Endodermal cell (in vitro differentiated cells): ENCODE measurements around the gene EEF1AKMT4. TPM values are rescaled to one million over a fixed set of nuclear protein-coding genes. Genes with fewer than 3 reads are reported as not detected.

ENCODE experiments used
- DNase-seq: peaks from one replicate; pipeline ENCODE4 v3.0.0-alpha.2; 2017
- H3K27ac ChIP-seq: 2 replicates; pipeline ENCODE4 v1.5.1; 2013; ENCODE audit warnings: mild to moderate bottlenecking, low read depth, low read length, moderate library complexity
- H3K27me3 ChIP-seq: 2 replicates; pipeline ENCODE4 v1.6.1; 2013; ENCODE audit warnings: mild to moderate bottlenecking, low read length, moderate library complexity; ENCODE audit not compliant: insufficient read depth, control insufficient read depth, poor library complexity, severe bottlenecking
- H3K36me3 ChIP-seq: 2 replicates; pipeline ENCODE4 v1.7.0; 2013; ENCODE audit warnings: mild to moderate bottlenecking, low read length, moderate library complexity; ENCODE audit not compliant: control insufficient read depth, insufficient read depth
- H3K4me1 ChIP-seq: one replicate; pipeline ENCODE4 v1.7.0; 2013; ENCODE audit warnings: low read length; ENCODE audit not compliant: control insufficient read depth, insufficient read depth
- H3K4me3 ChIP-seq: 2 replicates; pipeline ENCODE4 v1.5.1; 2013; ENCODE audit warnings: mild to moderate bottlenecking, low read length, moderate library complexity
- H3K9ac ChIP-seq: 2 replicates; pipeline ENCODE4 v1.6.1; 2013; ENCODE audit warnings: mild to moderate bottlenecking, low read length, moderate library complexity; ENCODE audit not compliant: poor library complexity, severe bottlenecking; ENCODE audit errors: extremely low read depth
- H3K9me3 ChIP-seq: 2 replicates; pipeline ENCODE4 v1.6.1; 2013; ENCODE audit warnings: mild to moderate bottlenecking, low read length, moderate library complexity; ENCODE audit not compliant: control insufficient read depth
- H3K27ac Mint-ChIP-seq: 2 replicates; pipeline ENCODE4 v1.8.0; 2020; ENCODE audit warnings: mixed read lengths
- H3K27me3 Mint-ChIP-seq: 2 replicates; pipeline ENCODE4 v1.8.0; 2021; ENCODE audit warnings: mild to moderate bottlenecking, mixed read lengths; ENCODE audit not compliant: insufficient read depth
- H3K36me3 Mint-ChIP-seq: 2 replicates; pipeline ENCODE4 v1.8.0; 2020; ENCODE audit warnings: low read depth, mixed read lengths
- H3K4me1 Mint-ChIP-seq: 2 replicates; pipeline ENCODE4 v1.8.0; 2020; ENCODE audit warnings: mixed read lengths
- H3K4me3 Mint-ChIP-seq: 2 replicates; pipeline ENCODE4 v1.8.0; 2020; ENCODE audit warnings: mild to moderate bottlenecking, moderate library complexity, mixed read lengths
- H3K9me3 Mint-ChIP-seq: 2 replicates; pipeline ENCODE4 v1.8.0; 2020; ENCODE audit warnings: mild to moderate bottlenecking, mixed read lengths
- whole genome bisulfite sequencing, 2 experiments: methylation state at CpG; one replicate each; pipeline versions ENCODE4 v1.1.5 to v1.1.7; 2013; ENCODE audit warnings: missing lambda C conversion rate in 2 of 2, mixed read lengths in 1 of 2; ENCODE audit not compliant: insufficient coverage in 1 of 2, insufficient read length in 1 of 2; 5-methylcytosine and 5-hydroxymethylcytosine counted together
- total RNA-seq, 2 donors: library from RNA; stranded (reverse); fragmentation: NEBNext Ultra II Directional in 1 of 2; extraction: Animal tissue kit (Norgen Biotek cat#: 25700) in 1 of 2; gene quantifications; 2 replicates in 1 of 2; 3 replicates in 1 of 2; pipeline ENCODE4 v1.2.1, GENCODE V29; 2021
- TF ChIP-seq, protein P1 (sequence below): fragments of 200-600 bp; sonication (generic); conservative IDR thresholded peaks from 2 replicates; pipeline ENCODE4 v1.5.0; 2021; ENCODE audit warnings: antibody characterized with exemption, mild to moderate bottlenecking

EEF1AKMT4 gene
- total RNA-seq, 2 donors from 2014 or later, result 4.5 to 5.2 TPM

DNA sequence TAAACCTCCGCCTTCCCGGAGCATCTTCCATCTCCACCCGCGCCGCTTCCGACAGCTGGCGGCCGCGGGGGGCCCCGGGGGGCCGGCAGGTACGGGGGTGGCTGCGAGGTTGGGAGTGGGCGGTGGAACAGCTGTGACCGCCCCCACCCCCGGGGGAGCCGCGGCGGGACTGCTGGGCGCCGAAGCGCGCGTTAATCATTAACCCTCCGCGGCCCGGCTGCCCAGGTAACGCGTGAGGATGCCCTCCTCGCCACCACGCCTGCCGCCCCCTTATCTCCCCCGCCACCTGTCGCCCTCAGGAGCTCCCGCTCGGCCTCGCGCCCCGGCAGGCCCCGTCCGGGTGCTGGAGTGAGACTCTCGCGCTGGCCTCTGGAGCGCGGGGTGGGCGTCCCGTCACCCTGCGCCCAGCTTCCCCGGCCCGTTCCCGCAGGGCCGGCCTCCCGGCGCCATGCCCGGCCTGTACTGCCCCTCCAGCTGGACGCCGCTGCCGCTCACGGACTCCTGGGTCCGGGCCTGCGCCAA lies 19.3 kb upstream of the EEF1AKMT4 start:
- Histone ChIP-seq H3K27me3 (peaks cover 94% of the 10 kb centered on the region), H3K9me3 (no peaks in the 10 kb centered on the region), H3K27ac (no peak overlapping the region), H3K4me1 (no peaks in the 10 kb centered on the region), H3K9ac (no peak overlapping the region), H3K4me3 (no peak overlapping the region), H3K36me3 (no peaks in the 10 kb centered on the region)
- no peak overlapping the region for H3K27ac Mint-ChIP-seq
- TF ChIP-seq, protein P1, sequence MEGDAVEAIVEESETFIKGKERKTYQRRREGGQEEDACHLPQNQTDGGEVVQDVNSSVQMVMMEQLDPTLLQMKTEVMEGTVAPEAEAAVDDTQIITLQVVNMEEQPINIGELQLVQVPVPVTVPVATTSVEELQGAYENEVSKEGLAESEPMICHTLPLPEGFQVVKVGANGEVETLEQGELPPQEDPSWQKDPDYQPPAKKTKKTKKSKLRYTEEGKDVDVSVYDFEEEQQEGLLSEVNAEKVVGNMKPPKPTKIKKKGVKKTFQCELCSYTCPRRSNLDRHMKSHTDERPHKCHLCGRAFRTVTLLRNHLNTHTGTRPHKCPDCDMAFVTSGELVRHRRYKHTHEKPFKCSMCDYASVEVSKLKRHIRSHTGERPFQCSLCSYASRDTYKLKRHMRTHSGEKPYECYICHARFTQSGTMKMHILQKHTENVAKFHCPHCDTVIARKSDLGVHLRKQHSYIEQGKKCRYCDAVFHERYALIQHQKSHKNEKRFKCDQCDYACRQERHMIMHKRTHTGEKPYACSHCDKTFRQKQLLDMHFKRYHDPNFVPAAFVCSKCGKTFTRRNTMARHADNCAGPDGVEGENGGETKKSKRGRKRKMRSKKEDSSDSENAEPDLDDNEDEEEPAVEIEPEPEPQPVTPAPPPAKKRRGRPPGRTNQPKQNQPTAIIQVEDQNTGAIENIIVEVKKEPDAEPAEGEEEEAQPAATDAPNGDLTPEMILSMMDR, result no peak
- H3K4me1 Mint-ChIP-seq, result peaks cover 2% of the 10 kb centered on the region
- H3K4me3 Mint-ChIP-seq, result peak overlapping the region; percentile 45
- 3 to 4% methylated on average over 38 to 61 of the region's 61 CpGs for WGBS, 2 experiments
- DNase-seq, result peak; percentile 69
- no peaks in the 10 kb centered on the region for H3K9me3 Mint-ChIP-seq
- H3K27me3 Mint-ChIP-seq, result peaks cover 86% of the 10 kb centered on the region
- no peaks in the 10 kb centered on the region for H3K36me3 Mint-ChIP-seq

DNA sequence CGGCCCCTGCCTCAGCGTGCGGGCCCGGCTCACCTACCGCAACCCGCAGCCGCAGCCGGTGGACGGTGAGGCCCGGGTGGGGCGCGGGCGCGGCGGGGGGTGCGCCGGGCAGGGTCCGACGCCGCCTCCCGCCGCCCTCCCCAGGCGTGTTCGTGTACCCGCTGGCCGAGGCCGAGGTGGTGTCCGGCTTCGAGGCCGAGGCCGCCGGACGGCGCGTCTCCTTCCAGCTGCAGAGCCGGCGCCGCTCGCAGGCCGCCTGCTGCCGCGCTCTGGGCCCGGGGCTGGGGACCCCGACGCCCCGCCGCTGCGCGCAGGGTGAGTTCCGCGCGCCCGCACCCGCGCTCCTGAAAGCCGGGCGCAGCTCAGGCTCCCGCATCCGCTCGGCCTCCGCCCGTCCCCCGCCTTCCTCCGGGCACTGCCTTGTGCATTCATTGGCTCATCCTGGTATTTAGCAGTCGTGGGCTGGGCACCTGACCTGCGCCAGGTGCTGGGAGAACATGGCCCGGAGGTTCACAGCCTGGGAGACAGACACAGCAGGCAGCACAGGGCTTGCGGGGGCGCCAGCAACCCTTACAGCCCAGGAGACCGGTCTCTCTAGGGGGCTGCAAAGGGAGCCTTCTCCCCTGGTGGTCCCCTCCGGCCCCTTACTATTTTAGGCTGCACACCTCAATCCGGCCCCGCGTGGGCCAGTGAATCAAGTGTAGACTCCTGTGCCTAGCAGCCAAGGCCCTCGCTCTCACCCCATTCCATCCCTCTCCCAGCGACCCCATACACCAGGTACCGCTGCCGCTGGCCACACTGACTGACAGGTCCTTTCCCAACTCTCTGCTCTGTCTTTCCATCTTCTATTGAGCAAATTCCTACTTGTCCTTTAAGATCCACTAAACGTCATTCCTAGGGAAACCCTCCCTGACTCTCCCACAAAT lies 18.6 kb upstream of the EEF1AKMT4 start:
- peaks cover 5% of the 10 kb centered on the region for H3K4me1 Mint-ChIP-seq
- no peaks in the 10 kb centered on the region for H3K36me3 ChIP-seq
- no peaks in the 10 kb centered on the region for H3K9me3 Mint-ChIP-seq
- no peak overlapping the region for H3K27ac ChIP-seq
- H3K4me3 ChIP-seq, result no peak overlapping the region
- no peaks in the 10 kb centered on the region for H3K9me3 ChIP-seq
- 11 to 28% methylated on average over 13 to 79 of the region's 79 CpGs for WGBS, 2 experiments
- H3K27me3 Mint-ChIP-seq, result peaks cover 86% of the 10 kb centered on the region
- TF ChIP-seq, protein P1, result no peak
- H3K9ac ChIP-seq, result no peak overlapping the region
- no peak overlapping the region for H3K27ac Mint-ChIP-seq
- peak overlapping the region; percentile 47 for H3K4me3 Mint-ChIP-seq
- peak; percentile 78 for DNase-seq
- peaks cover 91% of the 10 kb centered on the region for H3K27me3 ChIP-seq
- H3K36me3 Mint-ChIP-seq, result no peaks in the 10 kb centered on the region
- peaks cover 3% of the 10 kb centered on the region for H3K4me1 ChIP-seq

DNA sequence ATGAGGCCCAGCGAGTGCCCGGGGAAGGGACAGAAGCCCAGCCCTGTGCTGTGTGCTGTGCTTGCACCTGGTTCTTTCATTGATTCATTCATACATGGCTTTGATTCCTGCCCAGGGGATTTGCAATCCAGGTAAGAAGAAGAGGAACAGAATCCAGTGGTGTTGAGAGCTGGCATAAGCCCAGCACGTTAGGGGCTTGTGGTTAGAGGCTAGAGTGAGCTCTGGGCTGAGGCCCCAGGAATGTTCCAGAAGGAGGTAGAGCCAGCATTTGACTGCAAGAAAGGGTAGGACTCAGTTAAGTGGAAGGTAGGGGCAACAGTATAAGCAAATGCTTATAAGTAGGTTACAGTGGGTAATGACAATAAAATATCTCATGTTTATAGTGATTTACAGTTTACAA lies 17.8 kb upstream of the EEF1AKMT4 start:
- Histone ChIP-seq H3K36me3 (no peaks in the 10 kb centered on the region), H3K9me3 (no peaks in the 10 kb centered on the region)
- H3K27me3 Mint-ChIP-seq, result peaks cover 79% of the 10 kb centered on the region

More for the DNA sequence above, 17.8 kb upstream of the EEF1AKMT4 start:
- Histone ChIP-seq H3K4me3 (no peak overlapping the region), H3K27ac (no peak overlapping the region), H3K4me1 (peaks cover 3% of the 10 kb centered on the region), H3K27me3 (peaks cover 84% of the 10 kb centered on the region), H3K9ac (no peak overlapping the region)
- 65 to 82% methylated on average over 2 to 3 of the region's 3 CpGs for WGBS, 2 experiments
- peaks cover 9% of the 10 kb centered on the region for H3K4me1 Mint-ChIP-seq
- no peaks in the 10 kb centered on the region for H3K36me3 Mint-ChIP-seq
- no peak overlapping the region for H3K27ac Mint-ChIP-seq
- peak overlapping the region; percentile 47 for H3K4me3 Mint-ChIP-seq
- DNase-seq, result no peak
- TF ChIP-seq, protein P1, result no peak
- H3K9me3 Mint-ChIP-seq, result no peaks in the 10 kb centered on the region
